Naive thymus-derived CD4-positive, alpha-beta T cell (primary cell): Measurements from ENCODE around the gene COL21A1. TPM values are rescaled to one million over a fixed set of nuclear protein-coding genes. Genes with fewer than 3 reads are reported as not detected.
A peak's percentile ranks its signal among the peaks of the same experiment; 100 is the strongest.

ENCODE experiments used
- ATAC-seq: fragments of 150-1000 bp; cut with Tn5 transposase; 2 replicates; pipeline ENCODE4 v1.10.0; 2021; ENCODE audit warnings: mild to moderate bottlenecking, moderate library complexity
- CTCF ChIA-PET: fragments of 350-600 bp; sonication (Branson Sonifier 250); formaldehyde crosslinking; loops from one replicate; lab custom pipeline; 2021; ENCODE audit warnings: antibody characterized with exemption; lab: Charles Lee
- POLR2A ChIA-PET: fragments of 350-600 bp; sonication (Branson Sonifier 250); formaldehyde crosslinking; loops from one replicate; lab custom pipeline; 2021; ENCODE audit warnings: antibody characterized with exemption, inconsistent platforms; lab: Charles Lee
- DNase-seq, 9 donors: peaks; one replicate each; pipeline versions ENCODE4 v3.0.0 to v3.0.0-alpha.2; 2020 to 2022; ENCODE audit warnings: mixed read lengths in 1 of 9
- H3K27ac ChIP-seq: one replicate; pipeline ENCODE4 v1.7.0; 2013; ENCODE audit warnings: mild to moderate bottlenecking, low read depth, low read length, moderate library complexity
- H3K27me3 ChIP-seq, 2 donors: one replicate each; pipeline ENCODE4 v1.7.0; 2013; ENCODE audit warnings: low read length in 2 of 2, mild to moderate bottlenecking in 2 of 2, moderate library complexity in 2 of 2; ENCODE audit not compliant: control insufficient read depth in 2 of 2, insufficient read depth in 2 of 2
- H3K36me3 ChIP-seq, 3 experiments: 1 replicate in 2 of 3; 2 replicates in 1 of 3; pipeline ENCODE4 v1.7.0; 2013; ENCODE audit warnings: low read length in 3 of 3, mild to moderate bottlenecking in 3 of 3, moderate library complexity in 1 of 3; ENCODE audit not compliant: insufficient read depth in 3 of 3, control insufficient read depth in 2 of 3
- H3K4me1 ChIP-seq, 2 donors: one replicate each; pipeline ENCODE4 v1.7.0; 2013; ENCODE audit warnings: low read length in 2 of 2, mild to moderate bottlenecking in 2 of 2, moderate library complexity in 1 of 2; ENCODE audit not compliant: control insufficient read depth in 2 of 2, insufficient read depth in 2 of 2
- H3K4me3 ChIP-seq: 2 replicates; pipeline ENCODE4 v1.7.0; 2013; ENCODE audit warnings: mild to moderate bottlenecking, low read length
- H3K9me3 ChIP-seq, 3 experiments: 1 replicate in 2 of 3; 2 replicates in 1 of 3; pipeline ENCODE4 v1.7.0; 2013; ENCODE audit warnings: low read length in 3 of 3; ENCODE audit not compliant: control insufficient read depth in 2 of 3
- H3K27ac Mint-ChIP-seq, 9 donors: one replicate each; pipeline ENCODE4 v1.8.0; 2020 to 2022; ENCODE audit warnings: mixed read lengths in 9 of 9, mild to moderate bottlenecking in 8 of 9, moderate library complexity in 5 of 9, inconsistent platforms in 2 of 9
- H3K27me3 Mint-ChIP-seq, 5 donors: one replicate each; pipeline ENCODE4 v1.8.0; 2021 to 2022; ENCODE audit warnings: mixed read lengths in 5 of 5, mild to moderate bottlenecking in 1 of 5
- H3K36me3 Mint-ChIP-seq, 5 donors: one replicate each; pipeline ENCODE4 v1.8.0; 2020 to 2022; ENCODE audit warnings: mixed read lengths in 5 of 5, mild to moderate bottlenecking in 3 of 5, inconsistent platforms in 1 of 5
- H3K4me1 Mint-ChIP-seq, 7 donors: one replicate each; pipeline ENCODE4 v1.8.0; 2020 to 2022; ENCODE audit warnings: mixed read lengths in 7 of 7, mild to moderate bottlenecking in 3 of 7, inconsistent platforms in 1 of 7
- H3K4me3 Mint-ChIP-seq, 10 donors: one replicate each; pipeline ENCODE4 v1.8.0; 2020 to 2022; ENCODE audit warnings: mild to moderate bottlenecking in 10 of 10, mixed read lengths in 10 of 10, moderate library complexity in 6 of 10, inconsistent platforms in 2 of 10
- H3K9me3 Mint-ChIP-seq, 11 donors: one replicate each; pipeline ENCODE4 v1.8.0; 2020 to 2022; ENCODE audit warnings: mixed read lengths in 11 of 11, mild to moderate bottlenecking in 4 of 11, inconsistent platforms in 1 of 11, moderate library complexity in 1 of 11
- intact Hi-C, 2 donors: fragments of 100-400 bp; cut with micrococcal nuclease; formaldehyde crosslinking; loops; one replicate each; pipeline ENCODE4 v1.15.1; 2023
- polyA plus RNA-seq, 2 donors: library from polyadenylated mRNA; unstranded; fragments of 300-500 nt; fragmentation: Illumina TruSeq; gene quantifications; one replicate each; pipeline ENCODE4 v1.2.3, GENCODE V29; 2021
- total RNA-seq, 6 experiments: library from RNA in 5 of 6; stranded (reverse) in 5 of 6; gene quantifications; 1 replicate in 5 of 6; 2 replicates in 1 of 6; pipeline ENCODE4 v1.2.3 and lab custom pipeline; 2021 to 2026

Gene COL21A1
- total and polyA plus RNA-seq, 7 experiments from 2014 or later: not detected

- ChIA-PET CTCF (no interaction called here), POLR2A (no interaction called here)
- Histone ChIP-seq H3K27ac (no peak overlapping the region), H3K9me3 (no peaks in the 10 kb centered on the region), H3K4me1 (no peaks in the 10 kb centered on the region), H3K36me3 (no peaks in the 10 kb centered on the region), H3K4me3 (no peak overlapping the region), H3K27me3 (no peaks in the 10 kb centered on the region)
- ATAC-seq (no peak), DNase-seq (no peak)
- H3K4me1 Mint-ChIP-seq: peaks cover 0 to 3% (median 0%) of the 10 kb centered on the region in 7 donors
- no peak overlapping the region for H3K4me3 Mint-ChIP-seq
- intact Hi-C loops: no loop called here
- H3K27ac Mint-ChIP-seq: no peak overlapping the region
- H3K9me3 Mint-ChIP-seq: peaks cover 0 to 10% (median 2%) of the 10 kb centered on the region in 11 donors
- no peaks in the 10 kb centered on the region for H3K36me3 Mint-ChIP-seq
- H3K27me3 Mint-ChIP-seq: peaks cover 4 to 18% (median 8%) of the 10 kb centered on the region in 5 donors
These were observed 308 bp upstream of the COL21A1 start for GRCh38 chr6:56247654-56248122.

- Histone ChIP-seq H3K27ac (no peak overlapping the region), H3K4me3 (no peak overlapping the region), H3K9me3 (no peaks in the 10 kb centered on the region), H3K36me3 (no peaks in the 10 kb centered on the region), H3K27me3 (no peaks in the 10 kb centered on the region), H3K4me1 (no peaks in the 10 kb centered on the region)
- ATAC-seq: no peak
- no peak overlapping the region for H3K4me3 Mint-ChIP-seq
- peaks cover 0 to 3% (median 0%) of the 10 kb centered on the region in 7 donors for H3K4me1 Mint-ChIP-seq
- H3K9me3 Mint-ChIP-seq: peaks cover 0 to 10% (median 0%) of the 10 kb centered on the region in 11 donors
- POLR2A ChIA-PET: no interaction called here
- H3K27me3 Mint-ChIP-seq: peaks cover 4 to 13% (median 8%) of the 10 kb centered on the region in 5 donors
- CTCF ChIA-PET: no interaction called here
- H3K27ac Mint-ChIP-seq: no peak overlapping the region
- DNase-seq: no peak
- intact Hi-C loops: no loop called here
- H3K36me3 Mint-ChIP-seq: no peaks in the 10 kb centered on the region
These were observed 869 bp downstream of the COL21A1 start for GRCh38 chr6:56246541-56246880.

- DNase-seq (no peak), ATAC-seq (no peak)
- Histone ChIP-seq H3K36me3 (no peaks in the 10 kb centered on the region), H3K9me3 (no peaks in the 10 kb centered on the region), H3K4me1 (no peaks in the 10 kb centered on the region), H3K27ac (no peak overlapping the region), H3K27me3 (no peaks in the 10 kb centered on the region), H3K4me3 (no peak overlapping the region)
- ChIA-PET POLR2A (no interaction called here), CTCF (no interaction called here)
- peaks cover 0 to 7% (median 0%) of the 10 kb centered on the region in 11 donors for H3K9me3 Mint-ChIP-seq
- no peak overlapping the region for H3K27ac Mint-ChIP-seq
- intact Hi-C loops: no loop called here
- no peak overlapping the region for H3K4me3 Mint-ChIP-seq
- no peaks in the 10 kb centered on the region for H3K36me3 Mint-ChIP-seq
- peaks cover 0 to 3% (median 0%) of the 10 kb centered on the region in 7 donors for H3K4me1 Mint-ChIP-seq
- H3K27me3 Mint-ChIP-seq: peaks cover 4 to 13% (median 8%) of the 10 kb centered on the region in 5 donors
These were observed 1.5 kb downstream of the COL21A1 start for GRCh38 chr6:56245903-56246351.

- H3K9me3 Mint-ChIP-seq: peaks cover 0 to 6% (median 0%) of the 10 kb centered on the region in 11 donors
- Histone ChIP-seq H3K27me3 (no peaks in the 10 kb centered on the region), H3K36me3 (no peaks in the 10 kb centered on the region), H3K4me1 (no peaks in the 10 kb centered on the region), H3K27ac (no peak overlapping the region), H3K4me3 (no peak overlapping the region), H3K9me3 (no peaks in the 10 kb centered on the region)
- no peak for DNase-seq
- H3K4me1 Mint-ChIP-seq: peaks cover 0 to 3% (median 0%) of the 10 kb centered on the region in 7 donors
- ATAC-seq: peak; percentile 41
- ChIA-PET CTCF (no interaction called here), POLR2A (no interaction called here)
- peaks cover 4 to 13% (median 8%) of the 10 kb centered on the region in 5 donors for H3K27me3 Mint-ChIP-seq
- intact Hi-C loops: no loop called here
- H3K27ac Mint-ChIP-seq: no peak overlapping the region
- no peaks in the 10 kb centered on the region for H3K36me3 Mint-ChIP-seq
- no peak overlapping the region for H3K4me3 Mint-ChIP-seq
These were observed 2.7 kb downstream of the COL21A1 start for GRCh38 chr6:56244528-56245253.

GRCh38 chr6:56244089-56244488 is 3.3 kb downstream of the COL21A1 start:
- Mint-ChIP-seq H3K4me3 (no peak overlapping the region), H3K4me1 (peaks cover 0 to 3% (median 0%) of the 10 kb centered on the region in 7 donors), H3K27ac (no peak overlapping the region), H3K27me3 (peaks cover 4 to 13% (median 8%) of the 10 kb centered on the region in 5 donors), H3K36me3 (no peaks in the 10 kb centered on the region), H3K9me3 (peaks cover 0 to 6% (median 0%) of the 10 kb centered on the region in 11 donors)
- intact Hi-C loops: no loop called here
- H3K27ac ChIP-seq: no peak overlapping the region
- ATAC-seq (no peak), DNase-seq (no peak)
- no peaks in the 10 kb centered on the region for H3K4me1 ChIP-seq
- H3K9me3 ChIP-seq: no peaks in the 10 kb centered on the region
- POLR2A ChIA-PET: no interaction called here
- no peak overlapping the region for H3K4me3 ChIP-seq
- no peaks in the 10 kb centered on the region for H3K36me3 ChIP-seq
- CTCF ChIA-PET: no interaction called here
- H3K27me3 ChIP-seq: no peaks in the 10 kb centered on the region

- Histone ChIP-seq H3K4me1 (no peaks in the 10 kb centered on the region), H3K27me3 (no peaks in the 10 kb centered on the region), H3K27ac (no peak overlapping the region), H3K4me3 (no peak overlapping the region), H3K36me3 (no peaks in the 10 kb centered on the region), H3K9me3 (no peaks in the 10 kb centered on the region)
- ChIA-PET POLR2A (no interaction called here), CTCF (no interaction called here)
- DNase-seq (no peak), ATAC-seq (peak; percentile 56)
- H3K27ac Mint-ChIP-seq: no peak overlapping the region
- peaks cover 0 to 6% (median 0%) of the 10 kb centered on the region in 11 donors for H3K9me3 Mint-ChIP-seq
- intact Hi-C loops: no loop called here
- no peak overlapping the region for H3K4me3 Mint-ChIP-seq
- peaks cover 0 to 3% (median 0%) of the 10 kb centered on the region in 7 donors for H3K4me1 Mint-ChIP-seq
- H3K27me3 Mint-ChIP-seq: peaks cover 4 to 13% (median 5%) of the 10 kb centered on the region in 5 donors
- H3K36me3 Mint-ChIP-seq: no peaks in the 10 kb centered on the region
These were observed 3.8 kb downstream of the COL21A1 start for GRCh38 chr6:56243518-56244070.
